Measurements from ENCODE around the gene OR6X1. TPM values are rescaled to one million over a fixed set of nuclear protein-coding genes. Genes with fewer than 3 reads are reported as not detected.

OR6X1 gene
- polyA plus RNA-seq, 1 donor: not detected

Other genes with a start within 250 kb of the OR6X1 start
- gene SCN3B, start 99.9 kb downstream of the OR6X1 start, polyA plus RNA-seq (ENCODE audit: insufficient read length): 54.9 TPM
- gene ZNF202, start 12.9 kb downstream of the OR6X1 start, polyA plus RNA-seq (ENCODE audit: insufficient read length): 20.6 TPM
- not detected for gene OR6M1, start 51.8 kb upstream of the OR6X1 start, polyA plus RNA-seq (ENCODE audit: insufficient read length)
- gene TMEM225, start 131.2 kb upstream of the OR6X1 start, polyA plus RNA-seq (ENCODE audit: insufficient read length): not detected
- 0.06 TPM for gene OR8D4, start 147.6 kb upstream of the OR6X1 start, polyA plus RNA-seq (ENCODE audit: insufficient read length)
- gene OR4D5, start 185.1 kb upstream of the OR6X1 start, polyA plus RNA-seq (ENCODE audit: insufficient read length): not detected
- gene OR6T1, start 189.3 kb upstream of the OR6X1 start, polyA plus RNA-seq (ENCODE audit: insufficient read length): not detected
- not detected for gene OR10S1, start 223.3 kb upstream of the OR6X1 start, polyA plus RNA-seq (ENCODE audit: insufficient read length)
- not detected for gene OR10G6, start 240.6 kb upstream of the OR6X1 start, polyA plus RNA-seq (ENCODE audit: insufficient read length)